Tibial nerve (tissue), 3 donors: ENCODE measurements around the gene ZNF714.
"Not testable (repeated sequence)": the region's sequence is repeated elsewhere in the genome, so short reads cannot be mapped to it uniquely, and the experiment has no call there.

Experiments
- CTCF ChIP-seq, 5 experiments: fragments of 200-600 bp in 3 of 5; fragments of 450-650 bp in 2 of 5; sonication (generic) in 3 of 5; IDR thresholded peaks; one replicate each; pipeline ENCODE4 v1.5.1; 2016 to 2019; ENCODE audit warnings: antibody characterized with exemption in 5 of 5, mild to moderate bottlenecking in 3 of 5, moderate library complexity in 2 of 5
- POLR2A ChIP-seq, 2 donors: fragments of 450-650 bp; IDR thresholded peaks; one replicate each; pipeline ENCODE4 v1.6.1; 2017; ENCODE audit warnings: antibody characterized with exemption in 2 of 2, mild to moderate bottlenecking in 2 of 2, moderate library complexity in 2 of 2

GRCh38 chr19:21141006-21141405, 59.0 kb downstream of the ZNF714 start:
- not testable (repeated sequence) for TF ChIP-seq CTCF, POLR2A (IDR thresholded peaks at IDR 0.05)
